Gastroesophageal sphincter (tissue), 4 donors: ENCODE data around the gene ILF3. TPM values are rescaled to one million over a fixed set of nuclear protein-coding genes. Genes with fewer than 3 reads are reported as not detected.

ENCODE experiments used
- ATAC-seq: fragments of 150-250 bp; one replicate; pipeline ENCODE4 v1.9.1; 2016; ENCODE audit warnings: mild to moderate bottlenecking, moderate library complexity
- H3K27ac ChIP-seq, 4 donors: fragments of 200-600 bp; sonication (generic) in 3 of 4; 1 replicate in 3 of 4; 2 replicates in 1 of 4; pipeline ENCODE4 v1.5.1; 2016 to 2019
- H3K27me3 ChIP-seq: fragments of 200-600 bp; sonication (generic); one replicate; pipeline ENCODE4 v1.5.1; 2019
- H3K36me3 ChIP-seq, 2 donors: fragments of 200-600 bp; sonication (generic); one replicate each; pipeline ENCODE4 v1.5.1; 2019; ENCODE audit warnings: control low read depth in 1 of 2
- H3K4me1 ChIP-seq, 3 donors: fragments of 200-600 bp; sonication (generic); 1 replicate in 2 of 3; 2 replicates in 1 of 3; pipeline ENCODE4 v1.5.1; 2016 to 2019; ENCODE audit warnings: control low read depth in 2 of 3
- H3K4me3 ChIP-seq, 2 donors: fragments of 200-600 bp; sonication (generic); one replicate each; pipeline ENCODE4 v1.5.1; 2019; ENCODE audit warnings: mild to moderate bottlenecking in 1 of 2, moderate library complexity in 1 of 2
- H3K9me3 ChIP-seq, 3 donors: fragments of 200-600 bp; sonication (generic); one replicate each; pipeline ENCODE4 v1.5.1; 2017 to 2019; ENCODE audit warnings: control low read depth in 2 of 3
- EP300 ChIP-seq: sonication (generic); formaldehyde crosslinking; IDR thresholded peaks from one replicate; pipeline ENCODE4 v1.6.1; 2017; ENCODE audit warnings: antibody characterized with exemption, mild to moderate bottlenecking
- POLR2A ChIP-seq, 2 donors: fragments of 450-650 bp; IDR thresholded peaks; one replicate each; pipeline ENCODE4 v1.6.1; 2017; ENCODE audit warnings: antibody characterized with exemption in 2 of 2, mild to moderate bottlenecking in 2 of 2, moderate library complexity in 1 of 2
- POLR2AphosphoS5 ChIP-seq: sonication (generic); formaldehyde crosslinking; IDR thresholded peaks from one replicate; pipeline ENCODE4 v1.6.1; 2017; ENCODE audit warnings: antibody characterized with exemption
- WGBS, 2 donors: methylation state at CpG; one replicate each; pipeline ENCODE4 v1.1.5; 2018; ENCODE audit warnings: low coverage in 1 of 2; 5-methylcytosine and 5-hydroxymethylcytosine counted together
- total RNA-seq, 4 donors: library from RNA; depleted of rRNA; stranded (reverse); fragments of >200 nt; gene quantifications; one replicate each; pipeline ENCODE4 v1.1.0, GENCODE V29; 2016
- TF ChIP-seq, protein P1 (sequence below), 4 experiments: fragments of 200-600 bp in 2 of 4; fragments of 450-650 bp in 2 of 4; sonication (generic) in 1 of 4; IDR thresholded peaks; one replicate each; pipeline ENCODE4 v1.5.1; 2017 to 2019; ENCODE audit warnings: antibody characterized with exemption in 4 of 4, mild to moderate bottlenecking in 2 of 4, moderate library complexity in 2 of 4

The ILF3 gene
- total RNA-seq, 4 donors from 2014 or later, result 67.2 to 128 (median 120) TPM

DNA sequence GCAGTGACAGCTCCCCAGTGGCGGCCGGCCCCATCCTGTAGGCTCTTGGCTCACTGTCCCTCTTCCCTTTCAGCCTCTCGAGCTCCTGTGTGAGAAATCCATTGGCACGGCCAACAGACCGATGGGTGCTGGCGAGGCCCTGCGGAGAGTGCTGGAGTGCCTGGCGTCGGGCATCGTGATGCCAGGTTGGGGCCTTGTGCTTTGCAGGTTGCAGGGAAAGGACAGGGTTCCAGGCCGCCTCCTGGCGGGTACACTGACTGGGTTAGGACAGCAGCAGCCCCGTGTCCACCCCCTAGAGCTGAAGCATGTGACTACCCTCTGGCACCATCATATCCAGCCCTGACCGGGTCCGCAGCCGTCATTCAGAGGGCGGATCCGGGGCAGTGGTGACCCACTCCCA, 25.6 kb downstream of the ILF3 start:
- Histone ChIP-seq H3K9me3 (no peaks in the 10 kb centered on the region), H3K4me3 (no peak overlapping the region), H3K27ac (no peak overlapping the region), H3K27me3 (no peaks in the 10 kb centered on the region), H3K36me3 (peaks cover 0 to 97% of the 10 kb centered on the region in 2 donors), H3K4me1 (no peaks in the 10 kb centered on the region)
- WGBS, 2 donors, result 90% methylated on average over 2 of the region's 18 CpGs
- ATAC-seq, result no peak
- TF ChIP-seq EP300, result no peak
- TF ChIP-seq, protein P1, sequence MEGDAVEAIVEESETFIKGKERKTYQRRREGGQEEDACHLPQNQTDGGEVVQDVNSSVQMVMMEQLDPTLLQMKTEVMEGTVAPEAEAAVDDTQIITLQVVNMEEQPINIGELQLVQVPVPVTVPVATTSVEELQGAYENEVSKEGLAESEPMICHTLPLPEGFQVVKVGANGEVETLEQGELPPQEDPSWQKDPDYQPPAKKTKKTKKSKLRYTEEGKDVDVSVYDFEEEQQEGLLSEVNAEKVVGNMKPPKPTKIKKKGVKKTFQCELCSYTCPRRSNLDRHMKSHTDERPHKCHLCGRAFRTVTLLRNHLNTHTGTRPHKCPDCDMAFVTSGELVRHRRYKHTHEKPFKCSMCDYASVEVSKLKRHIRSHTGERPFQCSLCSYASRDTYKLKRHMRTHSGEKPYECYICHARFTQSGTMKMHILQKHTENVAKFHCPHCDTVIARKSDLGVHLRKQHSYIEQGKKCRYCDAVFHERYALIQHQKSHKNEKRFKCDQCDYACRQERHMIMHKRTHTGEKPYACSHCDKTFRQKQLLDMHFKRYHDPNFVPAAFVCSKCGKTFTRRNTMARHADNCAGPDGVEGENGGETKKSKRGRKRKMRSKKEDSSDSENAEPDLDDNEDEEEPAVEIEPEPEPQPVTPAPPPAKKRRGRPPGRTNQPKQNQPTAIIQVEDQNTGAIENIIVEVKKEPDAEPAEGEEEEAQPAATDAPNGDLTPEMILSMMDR (IDR thresholded peaks at IDR 0.05), result no peak
- TF ChIP-seq POLR2AphosphoS5, result no peak
- no peak for TF ChIP-seq POLR2A (IDR thresholded peaks at IDR 0.05)

DNA sequence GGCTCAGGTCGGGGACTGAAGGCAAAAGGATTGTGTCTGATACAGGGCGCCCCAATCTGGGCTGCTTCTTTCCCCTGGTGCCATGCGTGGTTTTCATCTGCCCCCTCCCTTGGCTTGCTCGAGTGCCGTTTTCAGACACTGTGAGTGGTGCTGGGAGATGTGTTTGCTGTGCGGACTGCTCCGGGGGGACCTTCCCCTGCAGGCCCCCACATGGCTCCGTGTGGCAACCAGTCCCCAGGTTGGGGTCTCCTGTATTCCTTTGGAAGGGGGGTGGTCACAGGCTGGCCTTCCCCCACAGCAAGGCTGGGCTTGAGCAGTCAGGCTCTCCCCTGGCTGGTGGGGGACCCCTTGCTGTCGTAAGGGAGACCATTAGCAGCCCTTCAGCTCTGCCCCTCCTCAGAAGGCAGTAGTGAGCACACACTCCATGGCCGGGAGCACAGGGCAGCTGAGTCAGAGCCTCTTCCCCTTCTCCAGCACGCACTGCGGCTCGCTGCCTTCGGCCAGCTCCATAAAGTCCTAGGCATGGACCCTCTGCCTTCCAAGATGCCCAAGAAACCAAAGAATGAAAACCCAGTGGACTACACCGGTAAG, 26.5 kb downstream of the ILF3 start:
- no peaks in the 10 kb centered on the region for H3K27me3 ChIP-seq
- 100% methylated on average over 1 to 2 of the region's 15 CpGs for WGBS, 2 donors
- H3K36me3 ChIP-seq, result peaks cover 0 to 98% of the 10 kb centered on the region in 2 donors
- no peak for TF ChIP-seq POLR2A (IDR thresholded peaks at IDR 0.05)
- no peak for TF ChIP-seq POLR2AphosphoS5
- no peak for TF ChIP-seq EP300
- TF ChIP-seq, protein P1 (IDR thresholded peaks at IDR 0.05), result no peak
- H3K9me3 ChIP-seq, result no peaks in the 10 kb centered on the region
- ATAC-seq, result no peak
- no peaks in the 10 kb centered on the region for H3K4me1 ChIP-seq
- no peak overlapping the region for H3K4me3 ChIP-seq
- no peak overlapping the region for H3K27ac ChIP-seq

DNA sequence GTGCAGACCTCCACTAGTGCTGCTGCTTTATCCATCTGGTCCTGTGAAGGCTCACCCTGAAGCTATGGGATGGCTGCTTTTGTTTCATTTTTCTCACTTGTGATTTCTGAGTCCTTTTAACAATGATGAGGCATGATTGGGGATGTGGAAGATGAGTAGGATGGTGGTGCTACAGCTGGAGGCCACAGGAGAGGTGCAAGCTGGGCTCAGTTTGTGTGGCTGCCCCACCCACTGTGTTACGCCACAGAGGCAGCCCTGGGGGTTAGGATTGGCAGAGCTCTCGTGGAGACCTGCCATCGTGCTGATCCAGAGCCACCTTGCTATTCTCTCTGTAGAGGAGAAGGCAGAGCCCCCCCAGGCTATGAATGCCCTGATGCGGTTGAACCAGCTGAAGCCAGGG, 27.5 kb downstream of the ILF3 start:
- peaks cover 0 to 100% of the 10 kb centered on the region in 2 donors for H3K36me3 ChIP-seq
- ATAC-seq, result no peak
- no peaks in the 10 kb centered on the region for H3K27me3 ChIP-seq
- no peak overlapping the region for H3K4me3 ChIP-seq
- H3K4me1 ChIP-seq, result no peaks in the 10 kb centered on the region
- H3K27ac ChIP-seq, result no peak overlapping the region
- WGBS, 2 donors, result no CpG with 5 or more reads among the region's 4 CpGs
- no peaks in the 10 kb centered on the region for H3K9me3 ChIP-seq
- TF ChIP-seq EP300 (no peak), POLR2A (IDR thresholded peaks at IDR 0.05) (no peak), POLR2AphosphoS5 (no peak)
- TF ChIP-seq, protein P1 (IDR thresholded peaks at IDR 0.05), result no peak

DNA sequence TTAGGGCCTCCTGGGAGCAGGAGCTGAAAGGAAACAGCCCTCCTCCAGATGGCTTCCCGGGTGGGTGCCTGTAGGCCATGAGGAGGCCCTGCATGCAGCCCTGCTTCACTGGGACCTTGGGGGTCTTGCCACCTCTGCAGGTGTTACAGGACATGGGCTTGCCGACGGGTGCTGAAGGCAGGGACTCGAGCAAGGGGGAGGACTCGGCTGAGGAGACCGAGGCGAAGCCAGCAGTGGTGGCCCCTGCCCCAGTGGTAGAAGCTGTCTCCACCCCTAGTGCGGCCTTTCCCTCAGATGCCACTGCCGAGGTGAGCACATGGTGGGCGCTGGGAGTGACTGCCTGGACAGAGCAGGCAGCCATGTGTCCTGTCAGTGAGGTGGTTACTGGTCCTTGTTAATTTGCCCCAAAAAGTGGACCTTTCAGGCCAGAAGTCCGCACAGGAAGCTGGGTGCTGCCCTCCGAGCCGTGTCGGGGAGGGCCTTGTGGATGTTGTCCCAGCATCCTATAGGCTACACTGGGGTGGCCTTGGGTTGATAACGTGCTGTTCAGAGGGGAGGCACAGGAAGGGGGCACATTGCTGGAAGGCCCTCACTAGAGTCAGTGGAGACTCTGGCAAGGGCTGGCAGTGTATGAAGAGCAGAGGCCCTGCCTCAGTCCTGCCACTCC, 28.4 kb downstream of the ILF3 start:
- H3K9me3 ChIP-seq, result no peaks in the 10 kb centered on the region
- 80 to 91% methylated on average over 1 to 4 of the region's 15 CpGs for WGBS, 2 donors
- H3K27me3 ChIP-seq, result no peaks in the 10 kb centered on the region
- ATAC-seq, result no peak
- TF ChIP-seq EP300 (no peak), POLR2AphosphoS5 (no peak), POLR2A (IDR thresholded peaks at IDR 0.05) (no peak)
- TF ChIP-seq, protein P1 (IDR thresholded peaks at IDR 0.05), result no peak
- H3K36me3 ChIP-seq, result peaks cover 0 to 100% of the 10 kb centered on the region in 2 donors
- no peaks in the 10 kb centered on the region for H3K4me1 ChIP-seq
- no peak overlapping the region for H3K27ac ChIP-seq
- no peak overlapping the region for H3K4me3 ChIP-seq

DNA sequence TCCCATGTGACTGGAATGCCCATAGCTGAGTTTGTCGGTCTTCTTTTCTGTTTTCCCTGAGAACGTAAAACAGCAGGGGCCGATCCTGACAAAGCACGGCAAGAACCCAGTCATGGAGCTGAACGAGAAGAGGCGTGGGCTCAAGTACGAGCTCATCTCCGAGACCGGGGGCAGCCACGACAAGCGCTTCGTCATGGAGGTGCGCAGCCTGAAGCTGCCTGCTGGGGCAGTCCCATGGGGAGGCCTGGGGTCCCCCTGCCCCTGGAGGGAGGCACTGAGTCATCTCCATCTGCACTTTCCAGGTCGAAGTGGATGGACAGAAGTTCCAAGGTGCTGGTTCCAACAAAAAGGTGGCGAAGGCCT, 28.9 kb downstream of the ILF3 start:
- TF ChIP-seq, protein P1 (IDR thresholded peaks at IDR 0.05), result no peak
- TF ChIP-seq EP300 (no peak), POLR2A (IDR thresholded peaks at IDR 0.05) (no peak), POLR2AphosphoS5 (no peak)
- WGBS, 2 donors, result 84% methylated on average over 10 of the region's 15 CpGs; no CpG with 5 or more reads in 1 of the 2 donors
- no peak for ATAC-seq
- no peak overlapping the region for H3K27ac ChIP-seq
- no peaks in the 10 kb centered on the region for H3K9me3 ChIP-seq
- no peak overlapping the region for H3K4me3 ChIP-seq
- peaks cover 0 to 100% of the 10 kb centered on the region in 2 donors for H3K36me3 ChIP-seq
- H3K27me3 ChIP-seq, result no peaks in the 10 kb centered on the region
- H3K4me1 ChIP-seq, result no peaks in the 10 kb centered on the region
